Suppressor macrophage treated with lipopolysaccharide for 1 hour (primary cell): ENCODE results near the gene IFI27.
A peak's percentile ranks its signal among the peaks of the same experiment; 100 is the strongest.

Experiments used
- DNase-seq, 3 donors: peaks; one replicate each; pipeline ENCODE4 v3.0.0-alpha.2; 2020 to 2022

IFI27 gene

DNA sequence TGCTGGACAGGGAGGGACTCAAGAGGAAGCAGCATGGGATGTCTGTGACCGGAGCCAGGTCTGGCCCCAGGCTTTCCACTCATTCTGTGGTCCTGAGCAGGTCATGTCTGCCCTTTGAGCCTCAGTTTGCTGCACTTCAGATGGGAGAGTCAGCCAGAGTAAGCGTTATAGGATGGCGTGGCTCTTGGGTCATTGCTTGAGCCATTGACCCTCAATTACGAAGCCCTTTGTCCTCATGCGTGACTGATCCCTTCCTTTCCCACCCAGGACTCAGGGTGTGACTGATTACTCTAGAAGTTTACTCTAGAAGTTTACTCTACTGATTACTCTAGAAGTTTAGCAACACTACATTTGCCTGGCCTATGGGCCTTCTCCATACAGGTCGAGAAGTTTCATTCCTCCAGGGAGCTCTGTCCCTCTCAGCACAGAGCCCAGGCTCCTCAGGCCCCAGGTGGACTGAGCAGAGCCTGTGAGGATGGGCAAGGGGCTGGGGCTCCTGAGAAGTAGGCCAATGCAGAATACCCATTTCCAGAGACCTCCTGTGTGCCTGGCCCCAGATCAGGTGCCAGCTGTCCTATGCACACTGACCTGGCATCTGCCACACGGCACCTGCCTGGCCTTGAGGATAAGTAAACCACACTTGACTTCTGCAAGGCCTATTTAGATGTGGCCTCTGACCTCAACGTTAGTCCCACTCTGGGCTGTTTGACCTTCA, 7.6 kb upstream of the IFI27 start:
- no peak for DNase-seq

DNA sequence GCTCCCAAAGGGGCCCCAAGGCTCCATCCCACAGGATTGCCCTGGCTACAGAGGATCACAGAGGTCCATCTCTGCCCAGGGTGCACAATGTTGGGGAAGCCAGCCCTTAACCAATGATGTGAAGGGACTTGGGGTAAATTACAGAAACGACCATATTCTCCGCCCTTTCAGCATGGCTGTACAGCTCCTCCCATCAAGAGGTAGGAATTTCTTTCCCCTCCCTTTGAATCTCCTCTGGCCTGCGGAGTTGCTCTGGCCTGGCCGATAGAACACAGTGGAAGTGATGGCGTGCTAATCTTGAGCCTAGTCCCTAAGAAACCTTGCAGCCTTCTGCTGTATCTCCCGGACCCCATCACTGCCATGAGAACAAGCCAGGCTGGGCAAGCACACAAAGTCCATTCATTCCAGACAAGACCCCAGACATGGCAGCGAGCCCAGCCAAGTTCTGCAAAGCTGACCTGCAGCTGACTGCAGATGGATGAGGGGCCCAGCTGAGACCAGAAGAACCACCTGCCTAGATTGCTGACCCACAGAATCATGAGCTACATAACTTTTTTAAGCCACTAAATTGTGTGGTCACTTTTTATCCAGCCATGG, 6.9 kb upstream of the IFI27 start:
- DNase-seq = no peak

DNA sequence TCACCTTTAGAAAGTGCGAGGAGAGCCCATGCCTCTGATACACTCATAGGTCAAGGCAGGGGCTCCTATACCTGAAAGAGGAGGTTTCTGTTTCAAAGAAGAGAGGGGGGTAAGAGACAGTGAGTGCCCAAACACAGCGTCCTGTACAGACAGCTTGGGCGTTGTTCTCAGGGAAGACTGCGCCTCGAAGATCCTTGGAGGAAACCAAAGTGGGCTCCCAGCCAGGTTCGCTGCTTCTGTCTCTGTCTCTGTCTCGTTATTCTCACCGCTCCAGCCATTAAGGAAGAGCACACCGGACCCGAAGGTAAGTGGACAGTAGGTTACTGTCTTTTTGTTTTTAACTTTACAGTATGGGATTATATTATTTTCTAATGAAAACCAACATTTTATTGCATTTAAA, 5.8 kb upstream of the IFI27 start:
- DNase-seq = no peak

DNA sequence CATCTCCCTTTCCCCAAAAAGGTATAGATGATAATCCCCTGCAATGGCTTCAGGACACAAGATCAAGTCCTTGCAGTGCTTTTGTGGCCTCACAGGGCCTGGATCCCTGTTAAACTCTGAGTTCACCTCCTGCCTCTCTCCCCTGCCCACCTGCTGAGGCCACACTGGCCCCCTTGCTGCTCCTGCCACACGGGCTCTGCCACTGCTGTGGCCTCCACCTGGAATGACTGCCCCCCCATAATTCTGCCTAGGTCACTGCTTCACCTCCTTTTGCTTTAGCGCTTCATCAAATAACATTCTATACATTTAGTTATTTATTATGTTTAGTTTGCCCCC, 653 bp upstream of the IFI27 start:
- DNase-seq = no peak

DNA sequence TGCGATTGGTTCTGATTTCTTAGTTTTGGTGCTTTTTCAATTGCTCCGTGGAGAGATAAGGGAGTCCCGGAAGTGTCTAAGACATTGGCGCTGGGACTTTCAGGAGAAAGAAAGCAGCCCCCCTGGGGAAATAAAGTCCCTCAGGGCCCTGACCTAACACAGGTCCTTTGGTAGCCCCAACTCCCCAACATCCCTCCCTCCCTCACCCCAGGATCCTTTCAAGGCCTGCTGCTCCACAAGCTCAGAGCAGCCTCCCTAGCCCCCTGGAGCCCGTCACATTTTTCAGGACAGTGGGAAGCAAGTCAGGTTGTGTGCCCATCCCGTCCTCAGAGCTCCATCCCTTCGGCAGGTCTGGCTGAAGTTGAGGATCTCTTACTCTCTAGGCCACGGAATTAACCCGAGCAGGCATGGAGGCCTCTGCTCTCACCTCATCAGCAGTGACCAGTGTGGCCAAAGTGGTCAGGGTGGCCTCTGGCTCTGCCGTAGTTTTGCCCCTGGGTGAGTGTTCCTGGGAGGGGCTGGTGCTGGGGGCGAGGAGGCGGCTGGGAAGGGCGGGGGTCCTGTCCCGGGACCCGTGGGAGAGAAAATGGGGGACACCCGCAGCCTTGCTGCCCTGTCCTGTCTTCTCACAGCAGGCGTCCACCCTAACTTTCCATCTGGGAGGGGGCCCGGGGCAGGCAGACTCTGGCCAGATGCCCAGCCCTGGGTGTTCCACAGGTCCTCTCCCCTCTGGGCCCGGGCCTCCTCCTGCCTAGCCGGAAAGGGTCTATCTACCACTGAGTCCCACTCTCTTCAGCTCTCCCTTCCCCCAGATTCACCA, 950 bp downstream of the IFI27 start:
- no peak for DNase-seq

DNA sequence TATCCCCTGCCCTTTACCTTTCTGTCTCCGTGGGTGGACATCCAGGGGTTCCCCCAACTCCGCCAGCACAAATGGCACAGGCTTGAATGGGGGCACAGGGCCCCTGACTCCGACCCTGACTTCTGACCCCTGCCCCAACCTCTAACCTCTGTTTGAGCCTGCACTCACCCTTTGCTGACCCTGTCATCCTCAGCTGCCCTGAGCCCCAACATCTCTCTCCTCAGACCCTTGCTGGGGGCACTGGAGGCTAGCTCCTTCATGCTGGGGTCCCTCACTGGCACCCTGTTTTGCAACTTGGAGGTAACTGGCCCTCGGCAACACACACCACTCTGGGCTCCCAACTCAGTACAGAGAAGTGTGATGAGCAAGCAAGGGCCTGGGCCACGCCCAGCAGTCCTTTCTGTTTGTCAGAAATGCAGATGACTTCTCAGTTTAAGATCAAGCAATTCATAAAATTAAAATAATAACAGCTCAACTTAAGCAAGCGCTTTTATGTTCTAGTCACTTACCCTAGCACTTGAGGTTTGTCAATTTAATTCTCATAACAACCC, 2.1 kb downstream of the IFI27 start:
- DNase-seq = no peak

DNA sequence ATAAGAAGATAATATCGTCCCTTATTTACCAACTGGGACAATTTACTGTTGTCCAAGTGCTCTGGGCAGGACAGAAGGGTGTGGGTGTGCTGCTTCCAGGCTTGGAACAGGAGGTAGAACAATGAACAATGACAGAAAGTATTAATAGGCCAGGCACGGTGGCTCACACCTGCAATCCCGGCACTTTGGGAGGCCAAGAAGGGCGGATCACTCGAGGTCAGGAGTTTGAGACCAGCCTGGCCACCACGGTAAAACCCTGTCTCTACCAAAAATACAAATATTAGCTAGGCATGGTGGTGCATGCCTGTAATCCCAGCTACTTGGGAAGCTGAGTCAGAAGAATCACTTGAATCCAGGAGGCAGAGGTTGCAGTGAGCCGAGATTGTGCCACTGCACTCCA, 2.5 kb downstream of the IFI27 start:
- no peak for DNase-seq

DNA sequence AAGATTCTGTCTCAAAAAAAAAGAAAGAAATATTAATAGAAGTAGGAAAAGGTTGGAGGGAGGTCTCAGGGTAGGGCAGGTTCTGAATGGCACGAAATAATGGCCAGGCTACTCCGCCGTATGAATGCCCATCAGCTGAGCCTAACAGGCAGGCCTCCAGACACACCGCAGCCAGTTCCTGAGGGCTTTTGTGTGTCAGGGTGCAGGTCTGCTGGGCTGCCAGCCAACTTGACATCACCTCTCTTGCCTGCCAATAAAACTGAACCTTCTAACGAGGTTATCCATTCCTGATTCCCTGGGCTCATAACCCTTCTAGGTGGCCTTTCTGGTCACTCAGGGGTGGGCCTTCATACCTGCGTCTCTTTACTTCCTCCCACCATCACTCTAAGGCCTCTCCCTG, 3.0 kb downstream of the IFI27 start:
- no peak for DNase-seq

DNA sequence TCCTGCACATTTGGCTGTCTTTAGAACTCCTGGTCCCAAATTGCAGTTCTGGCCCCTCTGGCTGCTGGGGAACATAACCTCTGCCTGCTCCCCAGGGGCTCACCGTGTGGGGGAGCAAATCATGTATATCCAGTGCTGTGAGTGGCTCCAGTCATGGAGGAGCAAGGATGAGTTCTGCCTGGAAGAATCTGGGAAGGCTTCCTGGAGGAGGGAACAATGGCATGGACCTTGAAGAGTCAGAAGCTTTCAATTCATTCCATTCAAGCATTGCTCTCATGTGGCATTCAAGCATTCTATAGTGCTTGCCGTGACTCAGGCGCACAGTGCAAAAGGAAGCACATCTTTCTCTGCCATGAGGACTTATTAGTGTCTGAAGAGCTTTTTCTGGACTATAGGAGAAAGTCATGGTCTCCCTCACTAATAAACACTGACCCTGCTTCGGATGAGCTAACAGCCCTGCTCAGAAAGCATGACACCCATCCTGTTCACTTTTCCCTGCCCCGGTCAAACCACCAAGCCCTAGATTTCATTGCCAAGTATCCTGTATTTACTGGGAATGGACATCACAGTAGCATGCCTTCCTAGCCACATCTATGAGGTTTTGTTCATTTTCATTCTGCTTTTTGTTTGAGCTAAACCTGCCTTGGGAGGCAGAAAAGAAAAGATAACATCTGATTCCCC, 3.5 kb downstream of the IFI27 start:
- no peak for DNase-seq

DNA sequence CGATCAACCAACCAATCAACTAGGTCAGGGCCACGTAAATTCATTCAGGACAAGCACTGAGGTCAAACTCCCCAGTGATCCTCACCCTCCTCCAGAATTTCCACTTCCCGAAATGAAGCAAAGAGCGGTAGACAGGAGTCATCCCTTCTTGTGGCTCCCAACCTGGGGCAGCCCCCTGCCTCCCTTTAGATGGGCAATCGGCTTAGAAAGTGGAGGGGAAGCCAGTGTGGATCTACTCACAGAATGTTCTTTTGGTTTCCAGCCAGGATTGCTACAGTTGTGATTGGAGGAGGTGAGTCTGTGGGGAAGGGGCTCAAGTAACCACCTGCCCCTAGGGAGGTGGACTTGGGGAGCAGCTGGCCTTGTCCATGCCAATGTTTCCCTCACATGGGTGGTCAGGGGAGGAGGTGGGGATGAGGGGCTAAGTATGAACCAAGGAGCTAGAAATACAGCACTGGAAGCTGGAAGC, 4.1 kb downstream of the IFI27 start:
- no peak for DNase-seq

DNA sequence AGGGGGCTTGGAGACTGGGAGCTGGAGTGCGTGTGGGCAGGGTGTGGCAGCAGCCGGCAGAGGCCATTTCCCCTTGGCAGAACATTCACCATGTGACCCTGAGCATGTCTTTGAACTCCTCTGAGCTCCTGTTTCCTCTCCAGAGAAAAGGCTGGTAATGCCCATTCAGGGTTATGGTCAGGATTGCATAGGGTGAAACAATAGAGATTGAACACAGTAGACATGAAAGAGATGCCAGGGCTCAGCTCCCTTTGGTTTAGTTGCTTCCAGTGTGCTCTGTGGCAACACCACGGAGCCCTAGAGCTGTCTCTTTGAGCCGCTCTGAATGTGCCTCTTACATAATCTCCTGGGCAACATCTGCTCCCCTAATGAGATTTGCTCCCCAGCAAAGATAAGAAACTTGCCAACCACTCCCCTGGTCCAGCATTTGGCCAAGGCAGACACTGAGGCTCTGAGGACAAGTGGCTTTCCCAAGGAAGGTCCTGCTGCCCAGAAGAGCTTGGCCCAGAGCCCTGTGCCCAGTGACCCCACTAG, 4.6 kb downstream of the IFI27 start:
- peak; percentile 18 to 26 (median 21) for DNase-seq

DNA sequence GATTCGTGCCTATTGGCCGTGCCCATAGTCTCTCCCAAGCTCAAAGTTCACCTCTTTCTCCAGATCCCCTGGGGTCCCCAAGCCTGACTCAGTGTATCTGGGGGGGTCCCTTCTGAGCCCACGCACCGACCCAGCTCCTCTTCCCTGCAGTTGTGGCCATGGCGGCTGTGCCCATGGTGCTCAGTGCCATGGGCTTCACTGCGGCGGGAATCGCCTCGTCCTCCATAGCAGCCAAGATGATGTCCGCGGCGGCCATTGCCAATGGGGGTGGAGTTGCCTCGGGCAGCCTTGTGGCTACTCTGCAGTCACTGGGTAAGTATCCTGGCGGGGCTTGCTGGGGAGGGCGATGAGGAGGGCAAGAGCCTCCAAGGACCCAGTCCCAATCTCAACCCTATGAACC, 5.1 kb downstream of the IFI27 start:
- no peak for DNase-seq

DNA sequence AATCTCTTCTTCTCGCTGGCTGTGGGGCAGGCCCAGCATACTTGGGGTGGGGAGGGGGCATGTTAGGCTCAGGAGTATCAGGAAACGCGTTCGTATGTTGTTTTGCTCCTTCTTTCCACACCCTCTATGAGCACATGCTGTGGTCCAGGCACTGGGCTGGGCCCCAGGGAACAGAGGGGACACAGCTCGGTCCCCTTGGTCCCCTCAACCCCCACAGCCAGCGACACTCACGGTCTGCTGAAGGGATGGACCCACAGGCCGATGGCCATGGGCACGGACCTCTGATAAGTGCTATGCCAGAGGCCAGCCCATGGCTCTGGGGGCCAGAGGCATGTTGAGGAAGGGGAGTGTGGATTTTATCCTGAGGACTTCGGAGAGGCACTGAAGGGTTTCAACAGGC, 6.2 kb downstream of the IFI27 start:
- no peak for DNase-seq

DNA sequence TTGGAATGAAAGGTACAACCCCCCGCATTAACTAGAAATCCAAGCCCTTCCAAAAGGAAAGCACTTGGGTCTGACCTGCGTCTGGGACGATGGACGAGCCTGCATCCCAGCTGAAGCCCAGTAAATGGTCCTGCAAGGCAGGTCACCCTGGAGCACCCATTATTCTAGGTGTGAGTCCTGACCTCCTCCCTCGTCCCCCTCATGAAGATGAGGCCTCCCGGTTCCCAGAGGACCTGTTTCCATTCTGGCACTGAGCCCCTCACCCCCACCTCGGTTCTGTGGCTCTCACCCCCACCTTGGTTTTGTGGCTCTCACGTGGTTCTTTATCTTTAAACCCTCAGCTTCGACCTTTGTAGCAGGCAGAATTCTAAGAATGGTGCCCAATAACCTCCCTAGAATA, 7.3 kb downstream of the IFI27 start:
- DNase-seq = no peak

DNA sequence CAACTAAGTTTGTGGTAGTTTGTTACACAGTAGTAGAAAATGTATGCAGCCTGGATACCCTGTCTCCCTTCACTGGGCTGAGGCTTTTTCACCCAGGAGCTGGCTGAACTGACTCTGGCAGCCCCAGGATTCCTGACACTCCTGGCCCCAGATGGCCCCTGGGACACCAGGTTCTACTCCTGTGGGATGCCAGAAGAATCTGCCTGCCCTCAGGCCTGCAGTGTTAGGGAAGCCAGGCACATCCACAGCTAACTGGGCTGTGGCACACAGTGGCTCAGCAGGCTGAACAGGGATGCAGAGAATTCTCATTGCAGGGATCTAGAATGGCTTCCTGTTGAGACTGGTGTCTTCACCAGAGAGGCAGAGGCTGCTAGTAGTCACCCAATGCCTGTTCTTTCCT, 8.5 kb downstream of the IFI27 start:
- no peak for DNase-seq

DNA sequence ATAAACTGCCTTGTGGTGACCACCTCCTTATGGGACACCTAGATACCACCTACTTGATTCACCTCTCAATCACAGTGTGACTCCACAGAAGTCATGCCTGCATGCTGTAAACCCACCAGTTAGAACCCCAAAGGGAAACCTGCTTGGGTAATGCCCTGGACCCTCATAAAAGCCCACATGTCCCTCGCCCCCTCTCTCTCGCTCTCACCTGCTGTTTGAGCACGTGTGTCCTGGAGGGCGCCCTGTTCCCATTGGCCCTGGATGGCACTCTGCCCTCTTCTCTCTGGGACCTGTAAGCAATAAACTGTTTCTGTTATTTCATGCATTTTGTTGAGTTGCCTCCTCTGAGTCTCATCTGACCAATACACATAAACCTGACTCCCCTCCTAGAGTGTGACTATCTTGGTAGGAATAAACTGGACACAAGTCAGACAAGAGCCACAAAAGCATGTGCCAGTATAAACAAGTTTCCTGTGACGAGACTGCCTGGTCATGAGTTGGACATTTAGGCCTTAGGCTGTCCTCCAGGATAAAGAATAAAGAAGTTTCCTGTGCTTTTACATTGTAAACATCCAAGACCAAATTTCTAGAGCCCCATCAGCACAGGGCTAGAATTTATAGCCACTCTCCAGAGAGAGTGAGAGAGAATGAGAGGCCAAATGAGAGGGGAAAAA, 10.3 kb downstream of the IFI27 start:
- no peak for DNase-seq

DNA sequence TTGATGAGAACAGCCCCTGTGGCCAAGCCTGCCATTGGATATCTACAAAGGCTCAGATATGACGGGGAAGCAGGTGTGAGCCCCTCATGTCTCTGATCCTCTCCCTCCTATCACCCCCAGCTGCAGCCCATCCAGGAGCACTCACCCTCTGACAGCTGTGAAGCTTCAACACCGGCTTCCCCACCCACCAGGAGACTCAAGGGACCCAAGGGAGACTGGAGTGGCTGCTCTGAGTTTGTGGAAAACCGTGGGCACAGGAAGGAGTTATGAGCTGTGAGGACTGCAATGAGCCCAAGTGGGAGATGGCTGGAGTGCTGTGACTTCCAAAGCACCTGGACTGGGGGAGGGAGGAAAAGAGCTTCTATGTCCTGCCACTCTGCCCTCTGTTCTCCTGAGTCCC, 10.9 kb downstream of the IFI27 start:
- no peak for DNase-seq

DNA sequence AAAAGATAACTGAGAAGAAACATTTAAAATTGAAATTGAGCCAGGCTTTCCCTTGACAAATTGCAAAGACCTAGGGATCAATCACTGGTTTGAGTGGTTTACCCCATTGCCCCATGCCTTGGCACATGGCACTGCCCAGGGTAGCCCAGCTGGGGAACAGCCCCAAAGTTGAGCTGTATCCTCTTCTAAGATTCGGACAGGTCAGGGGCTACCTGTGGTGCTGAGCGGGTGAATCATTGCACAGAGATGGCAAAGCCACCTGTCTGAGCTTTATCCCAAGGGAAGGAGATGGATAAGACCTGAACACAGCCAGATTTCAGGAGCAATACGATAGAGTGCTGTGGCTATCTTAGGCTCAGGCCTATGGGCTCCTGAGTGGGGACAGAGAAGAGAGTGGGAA, 11.9 kb downstream of the IFI27 start:
- no peak for DNase-seq

DNA sequence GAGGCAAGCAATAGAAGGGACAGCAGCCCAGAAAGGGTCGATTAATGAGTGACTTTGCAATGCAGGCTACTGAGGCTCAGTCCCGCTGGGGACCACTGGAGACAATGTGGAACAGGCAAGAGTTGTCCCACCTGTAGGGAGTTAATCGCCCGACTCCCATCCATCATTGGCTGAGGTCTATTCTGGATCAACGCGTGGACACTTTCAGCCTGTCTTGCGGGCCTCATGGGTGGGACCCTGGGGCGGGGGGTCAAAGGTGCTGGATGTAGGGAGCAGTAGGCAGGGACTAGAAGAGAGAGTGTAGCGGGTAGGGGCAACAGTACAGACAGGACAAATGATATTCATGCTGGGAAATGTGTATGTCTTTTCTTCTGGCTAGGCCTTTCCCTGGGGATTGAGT, 12.8 kb downstream of the IFI27 start:
- DNase-seq = no peak

DNA sequence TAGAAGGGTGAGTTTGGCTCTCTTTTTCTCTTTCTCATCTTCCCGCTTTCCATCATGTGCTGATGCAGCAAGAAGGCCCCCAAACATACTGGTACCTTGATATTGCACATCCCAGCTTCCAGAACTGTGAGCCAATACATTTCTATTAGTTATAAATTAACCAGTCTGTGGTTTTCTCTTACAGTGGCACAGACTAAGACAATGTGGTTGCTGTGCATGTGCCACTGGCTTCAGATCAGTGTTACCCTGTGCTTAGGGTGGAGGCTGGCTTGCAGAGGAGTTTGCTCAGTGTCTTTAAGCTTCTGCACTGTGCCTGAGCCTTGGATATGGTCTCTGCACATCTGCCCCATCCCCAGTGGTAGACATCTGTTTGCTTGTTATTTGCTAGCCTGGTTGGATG, 13.3 kb downstream of the IFI27 start:
- no peak for DNase-seq

DNA sequence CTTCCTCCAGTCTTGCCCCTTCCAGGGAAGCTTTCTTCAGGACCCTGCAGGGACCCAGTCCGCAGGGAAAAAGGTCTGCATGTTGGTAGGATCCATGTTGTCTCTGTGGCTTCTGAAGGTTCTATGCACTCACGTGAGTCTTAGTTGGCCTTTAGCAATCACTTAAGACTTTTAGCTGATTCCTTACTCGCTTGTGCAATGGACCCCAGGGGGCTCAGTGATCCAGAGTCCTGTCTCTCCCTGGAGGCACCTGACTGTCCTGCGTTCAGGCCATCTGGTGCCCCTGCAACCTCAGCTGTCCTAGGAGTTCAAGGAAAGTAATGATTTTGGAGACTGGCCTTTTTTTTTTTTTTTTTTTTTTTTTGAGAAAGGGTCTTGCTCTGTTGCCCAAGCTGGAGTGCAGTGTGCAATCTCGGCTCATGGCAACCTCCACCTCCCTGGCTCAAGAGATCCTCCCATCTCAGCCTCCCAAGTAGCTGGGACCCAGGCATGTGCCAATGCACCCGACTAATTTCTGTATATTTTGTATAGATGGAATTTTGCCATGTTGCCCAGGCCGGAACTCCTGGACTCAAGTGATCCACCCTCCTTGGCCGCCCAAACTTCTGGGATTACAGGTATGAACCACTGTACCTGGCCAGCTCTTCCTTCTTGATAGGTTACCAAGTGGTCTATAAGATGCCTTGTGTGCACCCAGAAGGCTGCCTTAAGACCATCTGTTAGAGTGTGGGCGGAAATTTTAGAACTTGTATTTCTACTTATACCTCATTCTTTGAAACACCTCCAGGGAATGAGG, 14.2 kb downstream of the IFI27 start:
- no peak for DNase-seq
